GM20431 (cell line): ENCODE measurements around the gene TIGIT.
"Not testable (repeated sequence)": the region's sequence is repeated elsewhere in the genome, so short reads cannot be mapped to it uniquely, and the experiment has no call there.

ENCODE experiments used
- in situ Hi-C: fragments of 300-500 bp; cut with MseI, MboI; formaldehyde crosslinking; loops from one replicate; pipeline ENCODE4 v1.15.0; 2020; ENCODE audit warnings: low sequenced_read_pairs; ENCODE audit not compliant: unreplicated experiment

Gene TIGIT

DNA sequence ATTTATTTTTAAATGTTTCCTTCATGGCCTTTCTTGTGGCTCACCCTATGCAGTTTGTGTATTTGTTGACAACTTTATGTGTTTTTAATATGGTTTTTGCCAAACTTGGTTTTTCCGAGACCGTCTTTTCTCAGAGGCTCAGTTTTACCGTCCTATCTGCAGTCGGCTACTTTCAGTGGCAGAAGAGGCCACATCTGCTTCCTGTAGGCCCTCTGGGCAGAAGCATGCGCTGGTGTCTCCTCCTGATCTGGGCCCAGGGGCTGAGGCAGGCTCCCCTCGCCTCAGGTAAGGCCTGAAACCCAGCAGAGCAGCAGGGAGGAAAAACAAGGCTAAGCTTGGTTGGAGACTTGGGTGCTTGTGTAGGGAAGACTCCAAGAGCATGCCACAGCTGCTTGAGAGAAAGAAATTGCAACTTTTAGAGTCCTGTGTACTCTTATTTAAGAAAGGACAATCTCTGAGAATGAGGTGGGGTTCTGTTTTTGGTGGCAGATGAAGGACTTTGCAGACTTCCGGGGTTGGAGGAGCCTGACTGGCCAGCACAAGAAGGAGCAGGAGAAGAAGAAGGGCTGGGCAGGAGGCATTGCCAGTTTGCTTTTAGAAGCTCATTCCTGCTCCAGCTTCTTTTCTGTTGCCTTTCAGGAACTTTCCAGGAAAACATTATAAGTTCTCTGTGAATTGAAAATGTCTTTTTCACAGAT lies at the start of gene TIGIT:
TIGIT (plus strand) TSS at position 191 of the 698 bp plus-strand sequence; CDS start at position 225, 34 bp downstream.
- in situ Hi-C loops, result no loop called here

DNA sequence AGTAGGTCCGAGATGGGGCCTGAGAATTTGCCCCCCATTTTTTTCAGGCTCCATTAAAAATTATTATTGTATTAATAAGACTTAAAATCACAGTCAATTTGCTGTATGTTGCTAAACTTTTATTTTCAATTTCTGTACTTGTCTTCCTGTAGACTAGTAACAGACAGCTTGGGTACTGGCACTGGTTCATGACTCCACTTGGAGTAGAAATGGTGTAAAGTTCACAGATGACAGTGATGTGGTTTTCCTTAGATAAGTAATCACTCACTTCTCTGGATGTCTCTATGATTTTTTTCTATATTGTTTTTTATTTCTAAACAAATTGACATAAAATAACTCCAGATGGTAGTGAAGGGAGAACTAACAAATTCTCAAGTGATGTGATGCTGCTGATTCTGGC lies 40.9 kb upstream of the TIGIT start:
- in situ Hi-C loops, result no loop called here

DNA sequence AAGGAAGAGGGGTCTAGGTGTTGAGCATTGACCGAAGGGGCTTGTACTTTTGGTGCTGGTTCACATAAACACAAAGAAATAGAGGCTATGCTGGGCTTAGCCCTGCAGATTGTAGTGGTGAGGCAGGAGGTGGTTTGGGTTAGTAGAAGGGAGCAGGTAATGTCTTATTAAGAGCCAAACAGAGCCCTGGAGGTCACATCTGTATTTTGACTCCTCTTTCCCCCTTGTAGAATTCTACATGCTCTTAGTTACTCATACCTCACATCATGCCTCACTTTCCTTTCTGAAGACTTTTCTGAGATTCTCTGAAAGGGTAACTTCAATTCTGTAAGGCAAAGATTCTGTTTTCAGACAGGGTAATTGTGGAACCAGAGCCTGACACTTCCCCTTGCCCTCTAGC lies 40.3 kb upstream of the TIGIT start:
- in situ Hi-C loops, result no loop called here

DNA sequence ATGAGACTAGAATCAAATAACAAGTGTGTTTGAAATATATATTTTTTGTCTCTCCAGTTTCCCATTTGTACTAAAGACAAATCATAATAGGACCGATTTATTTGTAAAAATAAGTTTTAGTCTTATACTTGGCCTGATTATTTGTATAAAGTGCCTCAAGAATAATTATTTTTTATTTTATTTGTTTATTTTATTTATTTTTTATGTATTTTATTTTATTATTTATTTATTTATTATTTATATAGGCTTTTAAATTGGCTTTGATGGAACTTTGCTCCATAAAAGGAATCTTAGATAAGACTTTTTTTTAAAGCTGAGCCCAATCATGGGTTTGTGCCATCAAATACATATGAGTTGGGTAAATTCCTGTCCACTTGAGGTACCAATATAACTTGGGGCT lies 34.3 kb upstream of the TIGIT start:
- in situ Hi-C loops, result no loop called here

DNA sequence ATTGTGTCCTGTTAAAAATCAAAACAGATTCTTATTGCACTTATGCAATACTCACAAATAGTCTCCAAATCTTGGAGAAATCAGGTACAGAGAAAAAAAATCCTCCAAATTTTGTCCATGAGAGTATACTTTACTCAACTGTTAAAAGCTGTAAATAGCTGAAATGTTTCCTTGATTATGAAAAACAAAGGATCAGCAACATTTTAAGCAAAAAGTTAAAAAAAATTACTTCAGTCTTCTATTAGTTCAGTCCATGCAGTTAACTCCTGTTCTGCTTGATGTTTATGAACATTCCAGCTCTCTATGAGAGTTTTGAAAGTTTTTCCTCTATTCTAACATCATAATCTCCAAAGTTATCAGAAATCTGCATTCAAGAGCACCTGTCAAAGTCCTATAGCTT lies 33.7 kb upstream of the TIGIT start:
- in situ Hi-C loops, result no loop called here

DNA sequence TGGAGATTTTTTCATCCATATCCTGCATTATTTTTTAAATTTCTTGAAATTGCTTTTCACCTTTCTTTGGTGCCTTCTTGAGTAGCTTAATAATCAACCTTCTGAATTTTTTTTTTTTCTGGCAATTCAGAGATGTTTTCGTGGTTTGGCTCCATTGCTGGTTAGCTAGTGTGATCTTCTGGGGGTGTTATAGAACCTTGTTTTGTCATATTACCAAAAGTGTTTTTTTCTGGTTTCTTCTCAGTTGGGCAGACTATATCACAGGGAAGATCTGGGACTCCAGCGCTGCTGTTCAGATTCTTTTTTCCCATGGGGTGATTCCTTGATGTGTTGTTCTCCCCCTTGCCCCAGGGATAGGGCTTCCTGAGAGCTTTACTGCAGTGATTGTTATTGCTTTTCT lies 23.8 kb upstream of the TIGIT start:
- in situ Hi-C loops, result no loop called here

DNA sequence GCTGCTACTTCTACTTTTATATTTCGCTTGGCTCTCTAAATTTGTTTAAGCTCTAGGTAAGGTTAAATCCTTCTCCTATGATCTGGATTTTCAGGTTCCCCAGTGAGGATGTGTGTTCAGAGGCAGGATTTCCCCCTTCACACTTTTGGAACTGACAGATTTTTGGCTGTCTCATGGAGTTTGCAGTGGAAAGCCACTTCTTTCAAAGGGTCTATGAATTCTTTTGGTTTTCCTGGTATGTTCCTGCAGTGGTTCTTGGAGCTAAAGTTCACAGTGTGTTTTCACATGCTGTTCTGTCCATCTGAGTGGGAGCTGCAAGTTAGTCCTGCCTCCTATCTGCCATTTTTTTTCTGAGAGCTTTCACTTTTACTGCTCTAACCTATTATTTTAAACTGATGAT lies 21.6 kb upstream of the TIGIT start:
- in situ Hi-C loops, result no loop called here

DNA sequence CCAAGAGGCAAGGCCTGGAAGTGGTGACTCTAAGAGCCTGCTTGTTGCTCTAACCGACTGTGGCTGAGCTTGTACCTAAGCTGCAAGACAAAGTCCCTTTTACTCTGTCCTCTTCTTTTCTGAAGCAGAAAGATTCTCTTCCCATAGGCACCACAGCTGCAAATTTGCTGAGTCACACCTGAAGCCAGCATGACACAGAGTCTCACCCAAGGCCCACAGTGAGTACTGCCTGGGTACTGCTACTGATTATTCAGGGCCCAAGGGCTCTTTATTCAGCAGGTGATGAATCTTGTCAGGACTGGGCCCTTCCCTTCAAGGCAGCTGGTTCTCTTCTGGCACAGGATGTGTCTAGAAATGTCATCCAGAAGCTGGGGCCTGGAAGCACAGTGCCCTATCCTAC lies 18.9 kb upstream of the TIGIT start:
- in situ Hi-C loops, result no loop called here

DNA sequence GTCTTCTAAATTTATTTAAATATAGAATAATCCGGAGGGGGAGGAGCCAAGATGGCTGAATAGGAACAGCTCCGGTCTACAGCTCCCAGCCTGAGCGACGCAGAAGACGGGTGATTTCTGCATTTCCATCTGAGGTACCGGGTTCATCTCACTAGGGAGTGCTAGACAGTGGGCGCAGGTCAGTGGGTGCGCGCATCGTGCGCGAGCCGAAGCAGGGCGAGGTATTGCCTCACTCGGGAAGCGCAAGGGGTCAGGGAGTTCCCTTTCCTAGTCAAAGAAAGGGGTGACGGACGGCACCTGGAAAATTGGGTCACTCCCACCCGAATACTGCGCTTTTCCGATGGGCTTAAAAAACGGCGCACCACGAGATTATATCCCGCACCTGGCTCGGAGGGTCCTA lies 17.0 kb upstream of the TIGIT start:
- in situ Hi-C loops, result not testable (repeated sequence)

DNA sequence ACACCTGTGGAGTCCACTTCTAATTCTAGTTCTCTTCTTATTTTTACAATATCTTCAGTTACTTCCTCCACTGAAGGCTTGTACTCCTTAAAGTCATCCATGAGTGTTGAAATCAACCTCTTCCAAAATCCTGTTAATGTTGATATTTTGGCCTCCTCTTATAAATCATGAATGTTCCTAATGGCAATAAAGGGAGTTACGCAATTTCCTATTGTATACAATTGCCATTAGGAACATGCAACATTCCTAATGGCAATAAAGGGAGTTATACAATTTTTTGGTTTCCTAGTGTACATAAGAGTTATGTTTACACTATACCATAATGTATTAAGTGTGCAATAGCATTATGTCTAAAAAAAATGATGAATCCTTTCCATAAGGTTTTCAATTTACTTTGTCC lies 9.2 kb upstream of the TIGIT start:
- in situ Hi-C loops, result no loop called here

DNA sequence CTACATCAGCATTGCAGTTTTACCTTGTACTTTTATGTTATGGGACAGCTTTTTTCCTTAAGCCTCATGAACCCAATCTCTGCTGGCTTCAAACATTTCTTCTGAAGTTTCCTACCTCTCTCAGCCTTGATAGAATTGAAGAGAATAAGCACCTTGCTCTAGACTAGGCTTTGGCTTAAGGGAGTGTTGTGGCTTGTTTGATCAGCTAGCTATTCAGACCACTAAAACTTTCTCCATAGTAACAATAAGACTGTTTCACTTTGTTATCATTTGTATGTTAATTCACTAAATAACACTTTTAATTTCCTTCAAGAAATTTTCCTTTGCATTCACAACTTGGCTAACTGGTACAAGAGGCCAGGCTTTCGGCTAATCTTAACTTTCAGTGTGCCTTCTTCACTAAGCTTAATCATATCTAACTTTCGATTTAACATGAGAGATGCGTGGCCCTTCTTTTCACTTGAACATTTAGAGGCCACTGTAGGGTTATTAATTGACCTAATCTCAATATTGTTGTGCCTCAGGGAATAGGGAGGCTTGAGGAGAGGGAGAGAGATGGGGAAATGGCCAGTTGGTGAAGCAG lies 8.1 kb upstream of the TIGIT start:
- in situ Hi-C loops, result no loop called here

DNA sequence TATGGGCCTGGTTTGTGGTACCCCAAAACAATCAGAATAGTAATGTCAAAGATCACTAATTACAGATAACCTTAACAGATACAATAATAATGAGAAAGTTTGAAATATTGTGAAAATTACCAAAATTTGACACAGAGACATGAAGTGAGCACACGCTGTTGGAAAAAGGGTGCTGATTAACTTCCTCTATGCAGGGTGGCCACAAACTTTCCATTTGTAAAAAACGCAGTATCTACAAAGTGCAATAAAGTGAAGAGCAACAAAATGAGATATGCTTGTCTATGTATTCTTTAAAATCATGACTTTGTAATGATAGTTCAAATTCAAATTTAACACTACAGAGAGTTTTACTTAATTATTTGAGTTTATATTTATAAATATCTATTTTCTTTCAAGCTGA lies 7.6 kb upstream of the TIGIT start:
- in situ Hi-C loops, result no loop called here

DNA sequence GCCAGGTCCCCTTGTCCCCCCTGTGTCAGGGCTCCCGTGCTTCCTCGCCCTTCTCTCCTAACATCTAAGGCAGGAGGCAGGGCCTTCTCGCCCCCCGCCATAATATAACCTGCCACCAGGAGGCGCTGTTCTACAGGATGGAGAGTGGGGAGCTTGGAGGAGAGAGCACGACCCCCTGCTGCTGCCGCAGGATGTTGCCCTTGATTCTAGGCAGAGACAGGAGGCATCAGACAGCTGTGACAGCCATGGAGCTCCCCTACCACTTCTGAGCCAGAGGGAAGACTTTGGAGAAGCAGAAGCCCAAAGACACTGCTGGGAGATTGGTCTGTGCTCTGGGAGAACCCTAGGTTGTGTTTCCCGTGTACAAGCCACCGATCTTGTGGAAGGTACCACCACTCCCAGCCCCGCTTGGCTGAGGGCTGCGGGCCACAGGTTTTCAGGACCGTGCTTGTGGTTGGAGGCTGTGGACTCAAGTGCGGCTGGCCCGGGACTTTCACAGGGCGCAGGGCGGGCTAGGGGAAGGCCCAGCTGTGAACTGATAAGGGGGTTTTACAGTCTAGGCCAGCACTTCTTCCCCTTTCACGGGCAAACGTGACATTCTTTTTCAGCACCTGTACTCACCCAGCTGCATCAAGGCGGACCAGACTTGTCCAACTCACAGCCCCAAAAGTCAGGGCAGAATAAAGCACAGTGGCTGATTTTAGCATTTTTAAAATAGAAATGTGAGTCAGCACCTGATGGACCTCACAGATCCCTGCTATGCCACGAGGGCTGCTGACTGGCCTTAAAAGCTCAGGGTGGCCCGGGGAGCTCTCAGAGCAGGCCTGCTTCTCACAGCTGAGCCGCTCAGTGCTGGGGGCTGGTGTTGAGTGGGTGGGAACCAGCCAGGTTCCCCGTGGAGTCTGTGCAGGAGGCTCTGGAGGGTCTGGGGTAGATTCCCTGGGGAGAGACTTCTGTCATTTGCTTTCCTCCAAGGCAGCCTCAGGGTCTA lies 2.6 kb upstream of the TIGIT start:
- in situ Hi-C loops, result no loop called here

DNA sequence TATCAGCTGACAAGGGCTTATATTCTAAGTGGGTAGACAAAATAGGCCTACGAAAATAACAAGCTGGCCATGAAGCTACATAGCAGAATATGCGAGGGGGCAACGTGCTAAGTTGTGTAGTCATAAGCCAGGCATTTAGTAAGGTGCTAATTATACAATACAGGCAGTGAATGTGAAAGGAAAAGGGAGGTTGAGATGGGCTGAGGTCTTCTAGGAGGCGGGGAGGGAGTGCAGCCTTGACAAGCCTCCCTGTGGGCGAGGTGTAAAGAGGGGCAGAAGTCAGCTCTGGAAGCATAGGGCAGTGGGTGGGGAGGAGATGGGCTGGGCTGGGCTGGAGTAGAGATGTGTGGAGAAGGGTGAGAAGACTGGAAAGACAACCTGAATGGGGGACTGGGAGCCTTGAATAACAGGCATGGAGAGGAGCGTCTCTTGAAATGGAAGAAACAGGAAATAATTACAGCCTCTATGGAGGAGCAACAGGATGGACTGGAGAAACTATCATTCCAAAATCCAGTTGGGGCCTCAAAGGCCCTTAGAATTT lies 1.2 kb downstream of the TIGIT start:
- in situ Hi-C loops, result no loop called here

DNA sequence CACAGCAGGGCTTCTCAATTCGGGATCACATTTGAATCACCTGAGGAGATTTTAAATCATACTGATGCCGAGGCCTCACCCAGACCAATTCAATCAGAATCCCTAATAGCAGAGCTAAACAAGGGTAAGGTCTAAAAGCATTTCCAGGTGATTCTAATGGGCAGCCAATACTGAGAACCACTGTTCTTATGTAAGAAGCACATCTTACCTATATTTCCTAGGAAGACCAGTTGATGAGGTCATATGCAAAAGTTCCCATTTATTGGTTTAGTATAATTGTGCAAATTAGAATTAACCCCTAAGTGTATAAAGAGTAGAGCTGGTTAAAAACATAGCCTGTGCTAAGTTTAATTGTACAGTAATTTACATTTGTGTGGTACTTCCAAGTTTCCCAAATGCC lies 2.1 kb downstream of the TIGIT start:
- in situ Hi-C loops, result no loop called here

DNA sequence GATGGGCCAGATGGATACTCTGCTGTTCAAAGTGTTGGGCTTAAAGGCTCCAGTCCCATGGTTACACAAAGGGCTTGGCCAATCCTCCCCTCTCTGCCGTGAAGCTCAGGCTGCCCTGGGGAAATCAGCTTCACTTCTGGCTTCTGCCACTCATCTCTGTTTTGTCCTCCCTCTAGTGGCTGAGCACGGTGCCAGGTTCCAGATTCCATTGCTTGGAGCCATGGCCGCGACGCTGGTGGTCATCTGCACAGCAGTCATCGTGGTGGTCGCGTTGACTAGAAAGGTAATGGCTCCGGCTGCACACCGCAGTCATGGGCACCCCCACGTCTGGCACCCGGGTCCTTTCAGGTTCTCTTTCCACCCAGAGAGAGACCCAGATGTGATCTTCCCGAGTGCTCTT lies 5.6 kb downstream of the TIGIT start:
- in situ Hi-C loops, result no loop called here

DNA sequence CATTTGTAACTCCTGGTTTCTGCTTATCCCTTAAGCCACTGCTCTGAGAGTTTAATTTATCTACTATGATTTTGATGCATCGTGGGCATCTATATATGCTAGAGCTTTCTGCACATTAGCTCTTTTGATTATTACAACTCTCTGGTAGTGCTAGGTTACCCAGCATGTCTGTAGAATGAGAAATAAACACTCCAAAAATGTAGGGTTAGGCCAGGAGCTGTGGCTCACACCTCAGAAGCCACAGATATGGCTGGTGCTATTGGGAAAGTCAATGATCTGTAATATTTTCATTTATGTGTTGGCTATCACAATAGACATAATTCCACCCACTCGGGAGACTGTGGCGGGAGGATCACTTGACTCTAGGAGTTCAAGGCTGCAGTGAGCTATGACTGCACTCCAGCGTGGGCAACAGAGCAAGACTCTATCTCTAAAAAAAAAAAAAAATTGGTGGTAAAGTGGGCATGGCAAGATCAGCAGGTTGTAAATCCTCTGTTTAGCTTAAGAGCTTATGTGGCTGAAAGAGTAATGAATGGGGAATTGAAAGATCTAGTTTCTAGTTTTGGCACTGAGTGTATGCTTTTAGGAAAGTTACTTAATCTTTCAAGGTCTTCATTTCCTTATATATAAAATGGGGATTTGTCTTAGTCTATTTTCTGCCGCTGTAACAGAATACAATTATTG lies 6.3 kb downstream of the TIGIT start:
- in situ Hi-C loops, result no loop called here

DNA sequence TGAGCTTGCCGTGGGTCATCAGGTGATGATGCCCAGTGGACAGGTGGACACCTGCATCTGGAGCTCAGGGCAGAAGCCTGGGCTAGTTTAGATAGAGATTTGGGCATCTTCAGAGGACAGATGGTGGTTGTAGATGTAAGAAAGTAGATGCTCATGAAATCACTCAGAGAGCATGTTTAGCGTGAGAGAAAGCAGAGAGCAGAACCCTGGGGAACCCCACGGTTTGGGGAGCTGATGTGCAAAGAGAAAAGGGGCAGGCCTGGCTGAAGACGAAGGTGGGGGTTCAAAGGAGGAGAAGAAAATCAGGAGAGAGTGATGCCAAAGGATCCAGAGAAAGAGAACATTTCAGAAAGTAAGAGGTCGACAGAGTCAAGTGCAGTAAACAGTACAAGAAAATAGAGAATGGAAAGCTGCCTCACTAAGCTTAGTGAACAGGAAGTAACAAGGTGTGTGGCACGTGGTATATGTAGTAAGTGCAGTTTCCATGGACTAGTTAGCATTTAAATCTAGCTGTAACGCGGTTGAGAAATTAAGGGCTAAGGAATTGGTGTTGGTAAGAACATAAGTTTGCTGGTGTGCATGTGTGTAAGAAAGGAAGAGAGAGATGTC lies 13.5 kb downstream of the TIGIT start:
- in situ Hi-C loops, result no loop called here

DNA sequence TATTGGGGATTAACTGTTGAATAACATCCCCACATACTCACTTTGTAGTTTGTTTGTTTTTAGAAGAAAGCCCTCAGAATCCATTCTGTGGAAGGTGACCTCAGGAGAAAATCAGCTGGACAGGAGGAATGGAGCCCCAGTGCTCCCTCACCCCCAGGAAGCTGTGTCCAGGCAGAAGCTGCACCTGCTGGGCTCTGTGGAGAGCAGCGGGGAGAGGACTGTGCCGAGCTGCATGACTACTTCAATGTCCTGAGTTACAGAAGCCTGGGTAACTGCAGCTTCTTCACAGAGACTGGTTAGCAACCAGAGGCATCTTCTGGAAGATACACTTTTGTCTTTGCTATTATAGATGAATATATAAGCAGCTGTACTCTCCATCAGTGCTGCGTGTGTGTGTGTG lies 14.0 kb downstream of the TIGIT start:
- in situ Hi-C loops, result no loop called here

DNA sequence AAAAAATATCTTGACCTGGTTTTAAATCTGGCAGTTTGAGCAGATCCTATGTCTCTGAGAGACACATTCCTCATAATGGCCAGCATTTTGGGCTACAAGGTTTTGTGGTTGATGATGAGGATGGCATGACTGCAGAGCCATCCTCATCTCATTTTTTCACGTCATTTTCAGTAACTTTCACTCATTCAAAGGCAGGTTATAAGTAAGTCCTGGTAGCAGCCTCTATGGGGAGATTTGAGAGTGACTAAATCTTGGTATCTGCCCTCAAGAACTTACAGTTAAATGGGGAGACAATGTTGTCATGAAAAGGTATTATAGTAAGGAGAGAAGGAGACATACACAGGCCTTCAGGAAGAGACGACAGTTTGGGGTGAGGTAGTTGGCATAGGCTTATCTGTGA lies 14.5 kb downstream of the TIGIT start:
- in situ Hi-C loops, result no loop called here
